HEK293T (cell line): Measurements from ENCODE around the gene DEGS1.

Experiments used
- CTCF ChIA-PET: fragments of 350-600 bp; formaldehyde crosslinking; extraction: SDS; loops from one replicate; lab custom pipeline; 2021; ENCODE audit warnings: antibody characterized with exemption, inconsistent platforms; lab: Yijun Ruan, JAX
- POLR2A ChIA-PET: fragments of 350-600 bp; formaldehyde crosslinking; extraction: SDS; loops from one replicate; lab custom pipeline; 2020; ENCODE audit warnings: antibody characterized with exemption, inconsistent platforms; lab: Yijun Ruan, JAX
- DNase-seq: peaks from one replicate; pipeline ENCODE4 v3.0.0; 2012; ENCODE audit warnings: mixed read lengths; ENCODE audit errors: extremely low spot score
- ARNT ChIP-seq: fragments of 450-650 bp; IDR thresholded peaks from 2 replicates; pipeline ENCODE4 v1.6.1; 2017; ENCODE audit warnings: mild to moderate bottlenecking
- BHLHE40 ChIP-seq: fragments of 450-650 bp; IDR thresholded peaks from 2 replicates; pipeline ENCODE4 v1.6.1; 2016; ENCODE audit warnings: mild to moderate bottlenecking, moderate library complexity, borderline replicate concordance
- CTBP1 ChIP-seq: fragments of 450-650 bp; IDR thresholded peaks from 2 replicates; pipeline ENCODE4 v1.6.1; 2016; ENCODE audit warnings: borderline replicate concordance
- ELF4 ChIP-seq: fragments of 450-650 bp; IDR thresholded peaks from 2 replicates; pipeline ENCODE4 v1.6.1; 2017; ENCODE audit warnings: antibody characterized with exemption
- FOXA1 ChIP-seq: fragments of 450-650 bp; IDR thresholded peaks from 2 replicates; pipeline ENCODE4 v1.6.1; 2016; ENCODE audit warnings: mild to moderate bottlenecking
- FOXK2 ChIP-seq: fragments of 450-650 bp; IDR thresholded peaks from 2 replicates; pipeline ENCODE4 v1.6.1; 2016; ENCODE audit warnings: mild to moderate bottlenecking
- FOXM1 ChIP-seq: fragments of 450-650 bp; IDR thresholded peaks from 2 replicates; pipeline ENCODE4 v1.6.1; 2017; ENCODE audit warnings: mild to moderate bottlenecking, borderline replicate concordance
- HDGF ChIP-seq: fragments of 450-650 bp; IDR thresholded peaks from 2 replicates; pipeline ENCODE4 v1.6.1; 2017; ENCODE audit warnings: antibody characterized with exemption, borderline replicate concordance
- L3MBTL2 ChIP-seq: fragments of 450-650 bp; conservative IDR thresholded peaks from 2 replicates; pipeline ENCODE4 v1.6.1; 2016; ENCODE audit warnings: mild to moderate bottlenecking
- LEF1 ChIP-seq: fragments of 450-650 bp; IDR thresholded peaks from 2 replicates; pipeline ENCODE4 v1.6.1; 2017; ENCODE audit warnings: mild to moderate bottlenecking, borderline replicate concordance
- NFRKB ChIP-seq: fragments of 450-650 bp; IDR thresholded peaks from 2 replicates; pipeline ENCODE4 v1.6.1; 2016; ENCODE audit warnings: mild to moderate bottlenecking, moderate library complexity
- PKNOX1 ChIP-seq: fragments of 450-650 bp; IDR thresholded peaks from 2 replicates; pipeline ENCODE4 v1.6.1; 2016
- SP1 ChIP-seq: fragments of 450-650 bp; IDR thresholded peaks from 2 replicates; pipeline ENCODE4 v1.6.1; 2017
- SUZ12 ChIP-seq: fragments of 450-650 bp; IDR thresholded peaks from 2 replicates; pipeline ENCODE4 v1.6.1; 2016; ENCODE audit warnings: mild to moderate bottlenecking
- TARDBP ChIP-seq: fragments of 450-650 bp; IDR thresholded peaks from 2 replicates; pipeline ENCODE4 v1.6.1; 2016
- ZNF384 ChIP-seq: fragments of 450-650 bp; IDR thresholded peaks from 2 replicates; pipeline ENCODE4 v1.6.1; 2016

The DEGS1 gene

DNA sequence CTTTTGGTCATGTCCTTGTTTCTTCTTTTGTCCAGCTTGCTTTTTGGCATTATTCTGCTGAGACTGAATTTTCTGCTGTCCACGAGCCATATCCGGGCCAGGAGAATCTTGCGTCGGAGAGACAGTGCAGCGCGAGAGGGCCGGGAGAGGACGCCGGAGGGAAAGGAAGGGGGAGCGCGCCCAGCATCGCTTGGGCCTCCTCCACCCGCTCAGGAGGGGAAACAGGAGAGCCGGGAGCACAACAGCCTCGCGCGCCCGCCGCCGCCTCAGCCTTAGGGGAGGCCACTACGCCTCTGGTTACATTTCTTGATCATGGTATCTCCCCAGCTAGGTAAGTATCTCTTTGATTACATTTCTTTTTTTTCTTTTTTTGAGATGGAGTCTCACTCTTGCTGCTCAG lies 7.4 kb upstream of the DEGS1 start:
- CTCF ChIA-PET: no interaction called here
- POLR2A ChIA-PET: no interaction called here
- TF ChIP-seq FOXA1 (no peak), PKNOX1 (no peak), NFRKB (no peak), ZNF384 (no peak), ARNT (no peak), CTBP1 (no peak), BHLHE40 (no peak), ELF4 (no peak)
- DNase-seq: no peak

DNA sequence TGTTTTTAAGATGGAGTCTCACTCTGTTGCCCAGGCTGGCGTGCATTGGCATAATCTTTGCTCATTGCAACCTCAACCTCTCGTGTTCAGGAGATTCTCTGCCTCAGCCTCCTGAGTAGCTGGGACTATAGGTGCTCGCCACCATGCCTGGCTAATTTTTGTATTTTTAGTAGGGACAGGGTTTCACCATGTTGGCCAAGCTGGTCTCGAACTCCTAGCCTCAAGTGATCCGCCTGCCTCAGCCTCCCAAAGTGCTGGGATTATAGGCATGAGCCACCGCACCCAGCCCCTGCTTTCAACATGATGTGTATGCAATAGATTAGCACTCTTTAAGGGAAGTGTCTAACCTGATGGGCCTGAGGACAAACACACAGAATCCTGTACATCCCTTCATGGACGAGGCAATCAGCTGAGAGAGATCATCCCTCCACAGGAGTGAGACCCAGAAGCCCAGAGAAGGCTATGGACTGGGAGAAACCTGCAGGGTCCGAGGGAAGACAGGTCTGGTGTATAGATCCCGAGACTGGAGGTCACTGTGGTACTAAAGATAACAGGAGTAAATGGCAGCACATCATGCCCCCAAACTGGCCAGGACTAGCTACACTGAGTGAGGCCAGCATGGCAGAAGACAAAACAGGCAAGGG lies 5.6 kb upstream of the DEGS1 start:
- CTCF ChIA-PET: no interaction called here
- DNase-seq: no peak
- TF ChIP-seq FOXK2: no peak
- TF ChIP-seq SP1: no peak
- TF ChIP-seq LEF1: no peak
- no peak for TF ChIP-seq SUZ12
- TF ChIP-seq HDGF: no peak
- TF ChIP-seq NFRKB: no peak
- TF ChIP-seq FOXA1: no peak
- TF ChIP-seq BHLHE40: no peak
- TF ChIP-seq FOXM1: no peak
- no peak for TF ChIP-seq CTBP1
- TF ChIP-seq ELF4: no peak
- no peak for TF ChIP-seq PKNOX1
- no peak for TF ChIP-seq ARNT
- no peak for TF ChIP-seq TARDBP
- TF ChIP-seq L3MBTL2: no peak
- no peak for TF ChIP-seq ZNF384
- POLR2A ChIA-PET: no interaction called here

DNA sequence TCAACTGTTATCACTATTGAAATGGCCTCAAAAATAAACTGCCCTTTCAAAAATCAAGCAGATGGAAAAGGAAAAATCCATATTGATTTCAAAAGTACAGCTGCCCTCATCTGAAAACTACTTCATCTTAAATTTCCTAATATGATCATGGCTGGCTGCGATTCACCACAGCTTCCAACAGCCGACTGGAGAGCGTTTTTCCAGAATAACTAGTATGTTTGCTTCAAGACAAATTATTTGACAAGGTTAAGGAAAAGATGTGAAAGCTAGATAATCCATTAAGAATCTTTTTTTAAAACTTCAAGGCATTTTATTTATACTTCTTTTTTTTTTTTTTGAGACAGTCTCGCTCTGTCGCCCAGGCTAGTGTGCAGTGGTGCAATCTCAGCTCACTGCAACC lies 4.1 kb upstream of the DEGS1 start:
- TF ChIP-seq NFRKB: no peak
- TF ChIP-seq ARNT: no peak
- no peak for TF ChIP-seq FOXK2
- TF ChIP-seq LEF1: no peak
- TF ChIP-seq ZNF384: no peak
- TF ChIP-seq HDGF: no peak
- no peak for TF ChIP-seq SP1
- TF ChIP-seq L3MBTL2: no peak
- TF ChIP-seq FOXM1: no peak
- no peak for TF ChIP-seq FOXA1
- no peak for TF ChIP-seq CTBP1
- no peak for TF ChIP-seq TARDBP
- TF ChIP-seq PKNOX1: no peak
- no peak for TF ChIP-seq SUZ12
- TF ChIP-seq ELF4: no peak
- TF ChIP-seq BHLHE40: no peak
- POLR2A ChIA-PET: no interaction called here
- CTCF ChIA-PET: interaction anchor here (1.3 kb wide), 1 partner anchor 154 kb away, joined by 3 read pairs; no protein-coding TSS in a partner anchor
- no peak for DNase-seq

DNA sequence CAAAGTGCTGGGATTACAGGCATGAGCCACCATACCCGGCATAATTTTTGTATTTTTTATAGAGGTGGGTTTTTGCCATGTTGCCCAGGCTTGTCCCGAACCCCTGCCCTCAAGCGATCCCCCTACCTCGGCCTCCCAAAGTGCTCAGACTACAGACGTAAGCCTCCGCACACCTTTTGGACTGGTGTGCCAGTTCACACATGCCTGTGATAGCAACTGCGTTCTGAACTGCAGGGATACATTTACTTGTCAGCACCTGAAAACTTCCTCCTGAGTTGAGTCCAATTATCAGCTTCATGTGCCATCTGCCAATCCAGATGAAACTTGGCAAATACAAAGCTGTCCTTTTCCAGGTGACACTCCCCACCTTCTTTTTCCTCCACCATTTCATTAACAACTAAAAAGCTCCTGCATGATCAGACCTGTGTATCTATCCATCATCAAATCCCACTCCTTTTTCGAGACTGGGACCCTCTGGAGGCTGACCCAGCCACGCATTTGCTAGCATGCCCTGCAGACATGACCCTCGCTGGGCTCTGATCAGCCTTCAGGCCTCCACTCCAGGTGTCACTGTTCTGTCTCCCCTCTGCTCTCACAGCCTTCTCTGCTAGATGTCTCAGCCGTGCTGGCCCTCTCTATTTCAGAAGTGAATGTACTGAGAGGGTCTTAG lies 2.1 kb upstream of the DEGS1 start:
- TF ChIP-seq HDGF (no peak), L3MBTL2 (no peak), FOXK2 (no peak), TARDBP (no peak), FOXM1 (no peak), BHLHE40 (no peak), ARNT (no peak)
- ChIA-PET CTCF (no interaction called here), POLR2A (no interaction called here)
- DNase-seq: no peak

DNA sequence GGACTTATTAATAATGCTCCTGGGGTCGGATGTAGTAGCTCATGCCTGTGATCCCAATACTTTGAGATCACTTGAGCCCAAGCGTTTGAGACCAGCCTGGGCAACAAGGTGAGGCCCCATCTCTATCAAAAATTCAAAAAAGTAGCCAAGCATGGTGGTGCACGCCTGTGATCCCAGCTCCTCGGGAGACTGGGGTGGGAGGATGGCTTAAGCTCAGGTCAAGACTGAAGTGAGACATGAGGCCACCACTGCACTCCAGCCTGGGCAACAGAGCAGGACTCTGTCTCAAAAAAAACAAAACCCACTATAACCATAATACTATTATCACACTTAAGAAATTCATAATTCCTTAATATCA lies 1.6 kb upstream of the DEGS1 start:
- ChIA-PET POLR2A (no interaction called here), CTCF (no interaction called here)
- no peak for DNase-seq
- TF ChIP-seq SUZ12 (no peak), L3MBTL2 (no peak), TARDBP (no peak), BHLHE40 (no peak), FOXK2 (no peak)
